ENCODE measurements around the gene MBOAT7.

MBOAT7 gene

GRCh38 chr19:54151362-54152035, 37.9 kb downstream of the MBOAT7 start:
- H3K4me1 ChIP-seq (ENCODE audit: insufficient read depth, poor library complexity, severe bottlenecking): no peaks in the 10 kb centered on the region
- H3K36me3 ChIP-seq (ENCODE audit: low read depth): peaks cover 94% of the 10 kb centered on the region
- TF ChIP-seq CTCF (IDR thresholded peaks at IDR 0.05; ENCODE audit: poor library complexity, severe bottlenecking): no peak
- DNase-seq (ENCODE audit: low spot score) (no peak), ATAC-seq (ENCODE audit: low read depth) (no peak)
- no peak overlapping the region for H3K4me3 ChIP-seq (ENCODE audit: severe bottlenecking)
- no peaks in the 10 kb centered on the region for H3K9me3 ChIP-seq (ENCODE audit: severe bottlenecking)
- no peak overlapping the region for H3K27ac ChIP-seq (ENCODE audit: poor library complexity, severe bottlenecking)
- H3K27me3 ChIP-seq (ENCODE audit: insufficient read depth, poor library complexity, severe bottlenecking): no peaks in the 10 kb centered on the region

GRCh38 chr19:54149021-54149812, 40.2 kb downstream of the MBOAT7 start:
- Histone ChIP-seq H3K4me1 (ENCODE audit: insufficient read depth, poor library complexity, severe bottlenecking) (no peaks in the 10 kb centered on the region), H3K27ac (ENCODE audit: poor library complexity, severe bottlenecking) (no peak overlapping the region), H3K9me3 (ENCODE audit: severe bottlenecking) (no peaks in the 10 kb centered on the region), H3K4me3 (ENCODE audit: severe bottlenecking) (no peak overlapping the region), H3K27me3 (ENCODE audit: insufficient read depth, poor library complexity, severe bottlenecking) (no peaks in the 10 kb centered on the region), H3K36me3 (ENCODE audit: low read depth) (peaks cover 94% of the 10 kb centered on the region)
- TF ChIP-seq CTCF (IDR thresholded peaks at IDR 0.05; ENCODE audit: poor library complexity, severe bottlenecking): no peak
- ATAC-seq (ENCODE audit: low read depth) (no peak), DNase-seq (ENCODE audit: low spot score) (no peak)

GRCh38 chr19:54148158-54148557, 41.2 kb downstream of the MBOAT7 start:
- no peak for TF ChIP-seq CTCF (IDR thresholded peaks at IDR 0.05; ENCODE audit: poor library complexity, severe bottlenecking)
- no peaks in the 10 kb centered on the region for H3K9me3 ChIP-seq (ENCODE audit: severe bottlenecking)
- no peak for DNase-seq (ENCODE audit: low spot score)
- no peak overlapping the region for H3K4me3 ChIP-seq (ENCODE audit: severe bottlenecking)
- H3K36me3 ChIP-seq (ENCODE audit: low read depth): peaks cover 94% of the 10 kb centered on the region
- no peak overlapping the region for H3K27ac ChIP-seq (ENCODE audit: poor library complexity, severe bottlenecking)
- H3K27me3 ChIP-seq (ENCODE audit: insufficient read depth, poor library complexity, severe bottlenecking): no peaks in the 10 kb centered on the region
- no peaks in the 10 kb centered on the region for H3K4me1 ChIP-seq (ENCODE audit: insufficient read depth, poor library complexity, severe bottlenecking)
- ATAC-seq (ENCODE audit: low read depth): no peak

GRCh38 chr19:54147676-54148075, 41.7 kb downstream of the MBOAT7 start:
- H3K27ac ChIP-seq (ENCODE audit: poor library complexity, severe bottlenecking): no peak overlapping the region
- ATAC-seq (ENCODE audit: low read depth): no peak
- H3K4me3 ChIP-seq (ENCODE audit: severe bottlenecking): no peak overlapping the region
- H3K4me1 ChIP-seq (ENCODE audit: insufficient read depth, poor library complexity, severe bottlenecking): no peaks in the 10 kb centered on the region
- H3K36me3 ChIP-seq (ENCODE audit: low read depth): peaks cover 94% of the 10 kb centered on the region
- no peaks in the 10 kb centered on the region for H3K27me3 ChIP-seq (ENCODE audit: insufficient read depth, poor library complexity, severe bottlenecking)
- H3K9me3 ChIP-seq (ENCODE audit: severe bottlenecking): no peaks in the 10 kb centered on the region
- no peak for DNase-seq (ENCODE audit: low spot score)
- no peak for TF ChIP-seq CTCF (IDR thresholded peaks at IDR 0.05; ENCODE audit: poor library complexity, severe bottlenecking)
